Umbilical cord (tissue), 2 donors: ENCODE measurements around the gene CENPX. TPM values are rescaled to one million over a fixed set of nuclear protein-coding genes. Genes with fewer than 3 reads are reported as not detected.

Source experiments
- DNase-seq: peaks from one replicate; pipeline ENCODE4 v3.0.0-alpha.2; 2015; ENCODE audit warnings: low spot score
- total RNA-seq: library from RNA; depleted of rRNA; stranded (reverse); fragments of >200 nt; gene quantifications from one replicate; pipeline ENCODE4 v1.2.3, GENCODE V29; 2014; ENCODE audit warnings: low replicate concordance; ENCODE audit not compliant: insufficient read depth

The CENPX gene
- total RNA-seq, 1 donor from 2014 or later = 1.2 TPM

DNA sequence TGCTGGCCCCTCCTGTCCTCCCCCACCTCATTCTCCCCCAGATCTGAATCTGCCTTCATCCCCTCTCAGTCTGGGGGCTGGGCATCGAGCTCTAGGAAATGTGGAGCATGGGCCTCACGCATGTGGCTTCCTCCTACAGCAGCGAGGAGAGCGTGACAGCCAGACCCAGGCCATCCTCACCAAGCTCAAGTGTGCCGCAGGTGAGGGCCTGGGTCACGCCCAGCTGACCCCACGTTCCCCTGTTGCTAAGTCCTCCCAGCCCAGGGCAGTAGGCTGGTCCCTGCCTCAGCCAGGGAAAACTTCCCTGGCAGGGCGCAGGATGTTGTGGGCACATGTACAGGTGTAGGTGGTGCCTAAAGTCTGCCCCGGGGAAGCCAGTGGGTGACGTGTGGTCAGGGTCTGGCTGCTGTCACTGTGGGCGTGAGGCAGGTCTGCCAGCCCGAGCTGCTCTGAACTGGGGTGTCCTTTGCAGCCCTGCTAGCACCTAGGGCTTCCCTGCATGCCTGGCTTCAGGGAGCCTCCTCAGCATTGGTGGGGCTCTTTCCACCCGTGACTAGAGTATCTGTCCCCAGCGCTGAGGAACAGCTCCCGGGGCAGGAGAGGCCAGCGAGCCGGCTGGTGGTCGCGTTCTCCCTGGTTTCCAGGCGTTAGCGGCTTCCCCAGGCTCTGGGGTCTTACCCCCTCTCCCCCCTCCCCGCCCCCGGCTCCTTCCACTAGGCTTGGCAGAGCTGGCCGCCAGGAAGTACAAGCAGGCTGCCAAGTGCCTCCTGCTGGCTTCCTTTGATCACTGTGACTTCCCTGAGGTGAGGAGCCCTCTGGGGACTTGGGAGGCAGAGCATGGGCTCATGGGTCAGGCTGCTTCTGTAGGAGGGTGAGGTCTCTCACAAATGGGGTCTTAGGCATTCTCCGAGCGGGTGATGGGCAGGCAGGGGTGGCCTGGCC, 32.6 kb upstream of the CENPX start:
- no peak for DNase-seq

DNA sequence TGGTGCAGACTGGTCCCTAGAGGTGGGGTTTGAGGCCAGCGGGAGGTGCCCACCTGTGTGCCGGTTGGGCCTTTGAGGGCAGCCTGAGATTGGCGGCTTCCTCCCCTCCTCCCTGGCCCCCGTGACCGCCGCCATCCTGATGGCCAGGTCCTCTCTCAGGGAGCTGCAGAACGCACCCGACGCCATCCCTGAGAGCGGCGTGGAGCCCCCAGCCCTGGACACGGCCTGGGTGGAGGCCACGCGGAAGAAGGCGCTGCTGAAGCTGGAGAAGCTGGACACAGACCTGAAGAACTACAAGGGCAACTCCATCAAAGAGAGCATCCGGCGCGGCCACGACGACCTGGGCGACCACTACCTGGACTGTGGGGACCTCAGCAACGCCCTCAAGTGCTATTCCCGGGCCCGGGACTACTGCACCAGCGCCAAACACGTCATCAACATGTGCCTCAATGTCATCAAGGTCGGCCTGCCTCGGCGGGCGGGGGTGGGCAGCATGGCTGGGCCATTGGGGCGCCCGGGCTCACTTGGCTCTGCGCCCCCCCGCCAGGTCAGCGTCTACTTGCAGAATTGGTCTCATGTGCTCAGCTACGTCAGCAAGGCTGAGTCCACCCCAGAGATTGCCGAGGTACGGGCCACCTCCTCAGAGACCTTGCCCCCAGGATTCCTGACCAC, 31.8 kb upstream of the CENPX start:
- no peak for DNase-seq

DNA sequence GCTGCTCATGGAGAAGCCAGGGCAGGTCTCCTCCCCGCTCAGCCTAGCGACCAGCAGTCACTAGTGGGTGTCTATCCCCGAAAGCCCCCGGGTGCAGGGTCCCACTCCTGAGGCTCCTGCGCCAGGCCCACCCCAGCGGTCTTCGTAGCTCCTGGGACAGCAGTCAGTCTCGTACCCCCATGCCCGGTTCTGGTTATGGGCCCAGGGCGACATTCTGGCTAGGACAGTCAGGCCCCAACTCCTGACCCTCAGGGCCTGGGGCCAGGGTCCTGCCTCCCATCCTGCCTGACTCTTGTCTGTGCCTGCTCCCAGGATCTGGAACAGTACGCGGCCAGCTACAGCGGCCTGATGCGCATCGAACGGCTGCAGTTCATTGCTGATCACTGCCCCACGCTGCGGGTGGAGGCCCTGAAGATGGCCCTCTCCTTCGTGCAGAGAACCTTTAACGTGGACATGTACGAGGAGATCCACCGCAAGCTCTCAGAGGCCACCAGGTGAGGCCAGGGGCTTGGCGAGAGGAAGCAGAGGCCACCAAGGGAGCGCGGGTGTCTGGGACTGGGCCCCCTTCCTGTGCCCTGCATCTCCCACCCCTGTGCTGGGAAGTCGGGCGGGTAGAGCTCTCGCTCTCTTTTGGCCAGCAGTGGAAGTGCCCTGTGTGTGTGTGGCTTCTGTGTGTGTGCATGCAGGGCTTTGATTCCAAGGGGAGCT, 31.0 kb upstream of the CENPX start:
- no peak for DNase-seq

DNA sequence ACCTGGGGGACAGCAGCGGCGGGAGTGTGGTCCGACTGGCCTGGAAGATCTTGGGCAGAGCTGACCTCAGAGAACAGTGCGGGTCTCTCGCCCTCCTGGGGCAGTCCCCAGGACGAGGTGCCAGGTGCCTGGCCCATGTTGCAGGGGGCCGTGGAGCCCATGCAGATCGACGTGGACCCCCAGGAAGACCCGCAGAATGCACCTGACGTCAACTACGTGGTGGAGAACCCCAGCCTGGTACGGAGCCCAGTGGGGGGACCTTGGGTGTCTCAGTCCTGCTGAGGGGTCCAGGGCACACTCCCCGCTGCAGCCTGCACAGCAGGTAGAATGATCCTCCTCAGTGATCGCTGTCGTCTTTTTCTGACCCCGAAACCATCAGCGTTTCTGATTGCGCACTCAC, 30.5 kb upstream of the CENPX start:
- DNase-seq = no peak

DNA sequence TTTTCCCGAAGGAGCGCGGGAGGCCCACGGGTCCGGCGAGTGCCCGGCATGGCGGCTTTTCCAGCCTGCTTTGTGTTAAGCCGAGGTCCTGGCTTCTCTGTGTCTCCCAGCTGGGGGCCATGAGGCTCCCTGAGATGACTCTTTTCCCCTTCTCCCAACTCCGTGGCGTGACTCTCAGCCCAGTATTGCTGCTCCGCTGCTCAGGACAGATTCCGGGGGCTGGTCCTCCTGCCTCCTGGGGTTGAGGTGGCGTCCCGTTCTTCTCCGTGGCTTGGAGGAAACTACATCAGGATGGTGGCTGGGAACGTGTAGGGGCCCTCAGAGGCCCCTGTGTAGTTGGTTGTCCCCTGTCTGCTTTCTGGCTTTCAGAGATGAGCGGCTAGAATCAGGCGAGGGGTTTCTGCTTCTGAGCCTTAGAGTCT, 30.0 kb upstream of the CENPX start:
- DNase-seq = no peak

DNA sequence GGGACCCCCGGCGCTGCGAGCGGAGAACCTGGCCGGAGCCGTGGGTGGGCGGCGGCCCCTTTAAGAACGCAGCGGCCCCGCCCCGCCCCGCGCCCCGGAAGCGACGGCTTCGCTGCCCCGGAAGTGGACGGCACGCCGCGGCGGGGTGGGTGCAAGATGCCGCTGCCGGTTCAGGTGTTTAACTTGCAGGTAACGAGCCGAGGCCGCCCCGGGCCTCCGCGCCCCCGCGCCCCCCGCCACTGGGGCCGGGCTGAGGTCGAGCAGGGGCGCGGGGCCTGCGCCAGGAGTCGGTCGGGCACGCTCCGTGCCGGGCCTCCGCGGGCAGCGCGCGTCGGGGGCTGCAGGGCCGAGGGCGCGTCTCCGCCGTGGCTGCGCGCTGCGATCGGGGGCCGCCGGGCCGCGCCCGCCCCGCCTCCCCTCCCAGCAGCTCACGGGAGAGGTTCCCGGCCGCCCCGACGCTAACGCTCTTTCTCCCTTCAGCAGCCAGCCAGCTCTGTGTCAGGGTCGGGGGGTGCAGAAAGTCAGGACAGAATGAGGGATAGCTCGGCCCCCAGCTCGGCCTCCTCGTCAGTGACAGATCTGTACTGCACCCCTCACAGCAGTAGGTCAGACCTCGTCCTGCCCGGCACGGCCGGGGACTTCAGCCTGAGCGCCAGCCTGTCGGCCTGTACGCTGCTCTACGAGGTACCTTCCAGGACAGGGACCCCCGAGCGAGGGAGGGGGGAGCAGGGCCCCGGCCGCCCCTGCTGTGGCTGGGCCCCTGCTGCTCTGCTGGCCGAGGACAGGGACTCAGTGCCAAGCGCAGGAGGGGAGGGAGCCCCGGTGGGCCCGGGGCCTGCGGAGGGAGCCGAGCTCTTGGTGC, 29.3 kb upstream of the CENPX start, which contains the start of the genes GPS1 and RFNG:
GPS1 (plus strand) TSS at position 123 of the 862 bp plus-strand sequence; CDS start at position 157, 34 bp downstream.
RFNG (minus strand) TSS at position 36 of the 862 bp plus-strand sequence. CDS start 45 bp downstream, outside the sequence.
- DNase-seq = peak; percentile 69

DNA sequence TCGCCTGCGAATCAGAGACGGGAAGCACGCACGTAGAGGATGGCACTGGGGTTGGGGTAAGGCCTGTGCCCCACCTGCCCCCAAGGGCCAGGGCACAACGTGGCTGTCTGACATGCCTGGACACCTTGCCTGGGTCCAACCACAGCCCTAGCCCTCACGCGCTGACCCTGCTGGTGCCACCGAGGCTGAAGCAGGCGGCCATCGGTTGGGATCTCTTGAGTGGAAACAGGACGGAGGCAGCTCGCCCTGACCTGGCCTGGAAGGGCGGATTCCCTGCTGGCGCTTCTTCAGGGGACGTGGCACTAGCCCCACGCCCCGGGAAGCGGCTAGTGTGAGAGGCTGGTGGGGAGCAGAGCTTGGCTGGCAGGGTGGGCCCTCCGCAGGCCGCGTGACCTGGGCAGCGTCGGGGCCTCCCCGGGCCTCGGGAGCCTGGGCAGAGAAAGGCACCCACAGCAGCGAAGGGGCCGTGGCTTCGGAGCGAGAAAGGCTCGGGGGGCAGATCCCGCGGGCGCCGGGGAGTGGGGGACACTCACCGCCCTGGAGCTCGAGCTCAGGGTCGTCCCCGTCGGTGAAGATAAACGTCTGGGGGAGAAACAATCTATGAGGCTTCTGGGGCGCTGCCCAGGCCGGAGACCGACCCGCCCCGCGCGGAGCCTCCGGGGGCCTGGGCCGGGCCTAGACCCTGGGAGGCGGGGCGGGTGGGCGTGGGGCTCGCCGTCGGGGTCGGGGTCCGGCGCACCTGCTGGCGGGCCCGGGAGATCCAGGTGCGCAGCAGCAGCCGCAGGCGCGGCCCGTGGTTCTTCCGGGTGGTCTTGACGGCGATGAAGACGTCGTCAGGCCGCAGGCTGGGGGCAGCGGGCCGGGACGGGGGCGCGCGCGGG, 28.3 kb upstream of the CENPX start:
- DNase-seq = peak; percentile 24

DNA sequence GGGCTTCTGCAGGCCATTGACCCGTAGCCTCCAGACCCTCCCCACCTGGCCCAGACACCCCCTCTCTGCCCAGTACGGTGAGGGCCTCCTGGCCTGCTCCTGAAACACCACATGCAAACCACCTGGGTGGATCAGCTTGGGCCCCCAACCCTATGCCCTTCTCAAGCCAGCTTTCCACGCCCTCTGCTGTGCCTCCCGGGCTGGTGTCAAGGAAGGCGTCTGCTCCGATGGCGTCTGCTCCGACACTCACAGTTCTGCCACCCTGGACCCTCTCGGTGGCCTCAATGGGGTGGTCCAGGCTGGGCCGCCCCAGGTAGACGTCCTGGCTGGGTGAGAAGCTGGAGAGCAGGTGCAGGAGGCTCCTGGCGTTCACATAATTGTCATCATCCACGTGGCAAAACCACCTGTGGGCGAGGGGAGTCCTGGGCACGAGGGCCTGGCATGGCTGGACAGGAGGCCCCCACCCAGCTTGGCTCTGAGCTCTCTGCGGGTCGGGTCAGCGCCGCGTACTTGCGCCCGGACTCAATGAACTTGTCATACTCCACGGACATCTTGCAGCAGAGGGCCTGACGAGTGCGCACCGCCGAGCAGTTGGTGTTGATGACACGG, 27.6 kb upstream of the CENPX start:
- no peak for DNase-seq

DNA sequence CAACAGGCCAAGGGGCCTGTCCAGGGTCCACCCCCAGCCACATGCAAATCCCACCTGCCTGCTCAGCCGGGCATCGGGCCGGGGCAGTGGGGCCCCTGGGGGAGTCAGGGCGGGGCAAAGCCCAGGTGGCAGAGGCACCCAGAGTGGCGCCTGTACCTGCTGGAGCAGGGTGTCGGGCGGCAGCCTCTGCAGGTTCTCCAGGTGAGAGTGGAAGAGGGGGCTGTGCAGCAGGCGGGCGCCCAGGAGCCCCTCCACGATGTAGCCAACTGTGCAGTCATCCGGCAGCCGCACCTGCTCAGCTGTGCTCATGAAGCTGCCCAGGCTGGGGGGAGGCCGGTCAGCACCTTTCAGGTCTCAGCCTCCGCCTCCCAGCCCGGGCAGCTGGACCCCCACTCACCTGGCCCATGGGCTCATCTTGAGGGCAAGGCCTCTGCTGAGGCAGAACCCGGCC, 26.9 kb upstream of the CENPX start:
- DNase-seq = no peak

DNA sequence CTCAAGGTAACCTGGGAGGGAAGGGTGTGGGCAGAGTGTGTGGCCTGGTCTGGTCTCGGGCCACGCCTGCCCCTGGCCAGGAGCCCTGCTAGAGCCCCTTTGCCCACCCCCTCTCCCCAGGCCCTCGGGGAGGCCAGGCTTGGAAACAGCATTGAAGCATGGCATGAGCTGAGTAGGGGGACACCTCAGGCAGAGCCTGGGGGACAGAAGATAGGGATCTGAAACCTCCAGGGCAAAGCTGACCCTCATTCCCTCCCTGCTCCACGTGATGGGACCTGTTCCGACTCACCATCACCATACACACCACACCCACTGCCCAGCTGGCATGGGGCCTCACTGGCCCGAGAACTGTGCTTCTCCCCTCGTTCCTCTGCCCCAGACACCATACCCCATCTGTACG, 26.4 kb upstream of the CENPX start:
- no peak for DNase-seq

DNA sequence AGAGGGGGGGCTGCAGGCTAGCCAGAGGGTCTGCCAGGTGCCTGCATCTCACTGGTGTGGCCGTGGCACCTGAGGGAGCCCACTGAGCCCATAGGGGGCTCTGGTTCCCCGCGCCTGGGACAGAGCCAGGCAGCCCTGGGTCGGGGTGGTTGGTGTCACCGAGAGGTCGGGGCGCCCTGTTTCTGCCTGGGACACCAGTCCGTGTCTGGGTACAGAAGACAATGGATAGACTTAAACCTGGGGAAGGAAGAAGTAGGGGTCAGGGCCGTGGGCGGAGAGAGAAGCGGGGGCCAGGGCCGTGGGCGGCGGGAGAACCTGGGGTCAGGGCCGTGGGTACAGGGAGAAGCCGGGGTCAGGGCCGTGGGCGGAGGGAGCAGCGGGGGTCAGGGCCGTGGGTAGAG, 25.9 kb upstream of the CENPX start:
- no peak for DNase-seq

DNA sequence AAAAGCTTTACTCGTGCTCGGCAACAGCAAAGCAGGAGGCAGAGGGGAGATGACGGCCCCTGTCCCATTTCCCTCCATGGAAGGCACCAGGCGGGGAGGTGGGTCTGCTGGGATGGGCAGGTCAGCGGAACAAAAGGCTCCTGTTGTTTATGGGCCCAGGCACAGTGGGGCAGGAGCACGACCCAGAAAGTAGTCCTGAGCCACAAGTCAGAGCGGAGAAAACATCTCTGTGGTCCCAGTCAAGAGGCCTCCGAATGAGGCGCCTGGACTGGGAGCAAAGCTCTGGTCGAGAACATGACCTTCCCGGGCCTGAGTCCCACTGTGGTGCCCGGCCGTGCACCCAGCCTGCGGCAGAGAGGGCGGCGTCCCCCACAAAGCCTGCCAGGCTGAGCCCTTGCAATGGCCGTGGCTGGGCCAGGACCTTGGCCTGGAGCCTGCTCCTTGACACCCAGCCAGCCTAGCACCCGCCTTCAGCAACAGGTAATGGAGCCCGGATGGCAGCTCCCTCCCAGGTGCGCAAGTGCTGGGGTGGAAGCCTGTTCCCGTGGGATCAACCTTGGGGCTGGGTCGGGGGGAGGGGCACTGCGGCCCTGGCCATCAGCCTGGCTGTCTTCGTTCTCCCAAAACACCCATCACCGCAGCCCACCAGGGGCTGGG, 25.4 kb upstream of the CENPX start:
- no peak for DNase-seq

DNA sequence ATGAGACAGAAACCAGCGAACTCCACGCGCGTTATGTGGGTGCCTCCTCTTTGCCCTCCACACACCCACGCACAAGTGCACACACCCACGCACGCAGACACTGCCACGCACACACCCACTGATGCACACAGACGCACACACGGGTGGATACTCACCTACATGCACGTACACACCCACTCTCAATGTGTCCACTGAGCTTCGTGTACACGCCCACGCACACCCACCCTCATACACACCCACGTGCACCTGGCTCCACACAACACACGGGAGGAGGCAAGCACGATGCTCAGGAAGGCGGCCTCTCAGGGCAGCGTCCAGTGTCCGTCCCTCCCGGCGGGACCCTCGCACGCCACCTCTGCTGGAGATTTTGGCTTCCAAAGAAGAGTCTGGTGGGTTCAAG, 24.7 kb upstream of the CENPX start:
- DNase-seq = no peak

DNA sequence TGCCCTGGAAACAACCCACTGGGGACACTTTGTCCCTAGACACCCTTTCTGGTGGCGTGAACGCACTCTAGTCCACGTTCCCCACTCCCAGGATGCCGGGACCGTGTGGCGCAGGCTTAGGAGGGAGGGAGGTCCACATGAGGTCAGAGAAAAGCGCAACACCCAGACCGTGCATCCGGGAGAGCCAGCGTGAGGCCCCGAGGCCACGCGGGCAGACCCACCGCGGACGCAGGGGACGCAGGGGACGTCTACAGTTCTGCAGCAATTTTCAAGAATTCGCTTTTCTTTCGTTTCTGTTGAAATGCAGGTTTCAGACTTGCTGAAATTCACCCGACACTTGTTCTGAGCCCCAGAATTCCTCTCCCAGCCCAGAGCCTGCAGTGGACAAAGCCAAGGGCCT, 24.2 kb upstream of the CENPX start:
- no peak for DNase-seq

DNA sequence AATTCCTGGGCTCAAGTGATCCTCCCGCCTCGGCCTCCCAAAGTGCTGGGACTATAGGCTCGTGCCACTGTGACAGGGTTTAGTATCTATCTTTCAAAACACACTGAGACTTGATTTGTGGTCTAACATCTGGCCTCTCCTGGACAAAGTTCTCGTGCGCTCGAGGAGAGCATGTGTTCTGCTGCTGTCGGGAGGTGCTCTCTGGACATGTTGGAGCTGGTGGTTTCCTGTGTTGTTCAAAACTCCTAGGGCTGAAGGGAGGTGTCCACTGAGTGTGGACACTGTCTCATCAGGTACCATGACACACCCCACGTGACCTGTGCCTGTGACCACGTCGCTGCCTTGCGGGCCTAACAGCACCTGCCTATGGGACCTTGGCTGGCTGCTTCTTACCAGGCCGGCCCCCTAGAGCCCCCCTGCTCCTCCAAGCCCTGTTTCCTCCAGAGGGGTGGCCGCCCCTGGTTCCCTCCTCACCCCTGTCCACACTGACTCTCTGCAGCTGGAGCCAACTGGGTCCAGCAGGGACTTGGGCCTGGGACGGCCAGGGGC, 23.3 kb upstream of the CENPX start:
- DNase-seq = no peak

DNA sequence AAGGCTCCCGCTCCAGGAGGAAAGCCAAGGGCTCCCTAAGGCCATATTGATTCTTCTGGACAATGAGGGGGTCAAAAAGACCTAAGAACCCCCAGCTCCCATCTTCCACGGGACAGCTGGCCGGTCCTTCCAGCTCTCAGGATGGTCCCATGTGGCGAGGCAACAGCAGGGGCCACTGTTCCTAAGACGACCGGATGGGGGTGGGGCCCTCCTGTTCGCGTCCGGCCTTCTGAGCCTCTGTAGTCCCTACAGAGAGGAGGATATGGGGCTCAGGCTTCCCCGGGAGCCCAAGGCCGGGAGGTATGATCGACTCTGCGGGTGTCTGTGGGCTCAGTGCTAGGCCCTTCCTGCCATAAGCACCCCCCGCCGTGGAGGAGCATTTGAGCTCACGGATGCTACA, 20.8 kb upstream of the CENPX start:
- DNase-seq = no peak

DNA sequence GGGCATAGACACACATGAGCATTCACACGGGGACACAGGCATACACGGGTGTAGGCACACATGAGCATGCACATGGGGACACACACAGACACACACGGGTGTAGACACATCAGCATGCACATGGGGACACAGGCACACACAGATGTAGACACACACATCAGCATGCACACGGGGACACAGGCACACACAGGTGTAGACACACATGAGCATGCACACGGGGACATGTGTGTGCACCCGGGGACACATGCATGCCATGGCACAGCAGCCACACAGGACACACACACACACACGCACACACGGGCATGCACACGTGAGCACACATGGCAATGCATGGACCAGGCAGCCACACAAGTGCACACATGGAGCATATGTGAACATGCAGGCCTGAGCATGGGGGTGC, 20.0 kb upstream of the CENPX start:
- DNase-seq = no peak

DNA sequence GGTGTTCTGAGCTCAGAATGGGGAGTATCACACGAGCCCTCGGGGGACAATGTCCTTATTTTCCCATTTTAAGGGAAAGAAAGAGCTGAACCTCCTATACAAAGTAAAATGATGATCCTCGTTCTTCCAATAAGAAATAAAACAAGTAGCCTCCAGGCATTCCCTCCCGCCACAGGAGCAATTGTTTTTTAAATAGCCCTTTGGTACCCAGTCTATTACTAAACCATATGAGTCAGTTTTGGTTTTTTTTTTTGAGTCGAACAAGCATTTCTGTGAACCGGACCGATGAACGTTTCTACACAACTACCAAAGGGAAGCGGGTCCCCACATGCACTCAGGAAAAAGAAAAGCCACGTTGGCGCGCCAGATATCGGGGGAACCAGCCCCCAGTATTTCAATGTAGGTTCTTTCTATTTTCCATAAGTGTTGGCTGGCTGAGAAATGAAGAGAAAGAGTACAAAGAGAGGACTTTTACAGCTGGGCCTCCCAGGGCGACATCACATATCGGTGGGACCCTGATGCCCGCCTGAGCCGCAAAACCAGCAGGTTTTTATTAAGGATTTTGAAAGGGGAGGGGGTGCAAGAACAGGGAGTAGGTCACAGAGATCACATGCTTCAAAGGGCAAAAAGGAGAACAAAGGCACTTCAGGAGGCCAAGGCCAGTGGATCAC, 18.6 kb upstream of the CENPX start:
- DNase-seq = no peak
